Measurements from ENCODE around the gene CASKIN2. TPM values are rescaled to one million over a fixed set of nuclear protein-coding genes. Genes with fewer than 3 reads are reported as not detected.

The CASKIN2 gene
- total RNA-seq, 1 donor from 2014 or later, result 30.3 TPM

- H3K4me3 Mint-ChIP-seq (ENCODE audit: unreplicated experiment), result no peak overlapping the region
- TF ChIP-seq, protein P1, sequence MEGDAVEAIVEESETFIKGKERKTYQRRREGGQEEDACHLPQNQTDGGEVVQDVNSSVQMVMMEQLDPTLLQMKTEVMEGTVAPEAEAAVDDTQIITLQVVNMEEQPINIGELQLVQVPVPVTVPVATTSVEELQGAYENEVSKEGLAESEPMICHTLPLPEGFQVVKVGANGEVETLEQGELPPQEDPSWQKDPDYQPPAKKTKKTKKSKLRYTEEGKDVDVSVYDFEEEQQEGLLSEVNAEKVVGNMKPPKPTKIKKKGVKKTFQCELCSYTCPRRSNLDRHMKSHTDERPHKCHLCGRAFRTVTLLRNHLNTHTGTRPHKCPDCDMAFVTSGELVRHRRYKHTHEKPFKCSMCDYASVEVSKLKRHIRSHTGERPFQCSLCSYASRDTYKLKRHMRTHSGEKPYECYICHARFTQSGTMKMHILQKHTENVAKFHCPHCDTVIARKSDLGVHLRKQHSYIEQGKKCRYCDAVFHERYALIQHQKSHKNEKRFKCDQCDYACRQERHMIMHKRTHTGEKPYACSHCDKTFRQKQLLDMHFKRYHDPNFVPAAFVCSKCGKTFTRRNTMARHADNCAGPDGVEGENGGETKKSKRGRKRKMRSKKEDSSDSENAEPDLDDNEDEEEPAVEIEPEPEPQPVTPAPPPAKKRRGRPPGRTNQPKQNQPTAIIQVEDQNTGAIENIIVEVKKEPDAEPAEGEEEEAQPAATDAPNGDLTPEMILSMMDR (IDR thresholded peaks at IDR 0.05), result no peak
Measured at GRCh38 chr17:75508931-75509361, 6.4 kb downstream of the CASKIN2 start.

GRCh38 chr17:75507733-75508719 is 7.3 kb downstream of the CASKIN2 start:
- DNase-seq (ENCODE audit: low spot score), result no peak
- H3K9me3 Mint-ChIP-seq (ENCODE audit: low read depth), result no peaks in the 10 kb centered on the region
- no peak overlapping the region for H3K27ac Mint-ChIP-seq (ENCODE audit: unreplicated experiment)
- TF ChIP-seq, protein P1 (IDR thresholded peaks at IDR 0.05), result no peak
- H3K36me3 Mint-ChIP-seq (ENCODE audit: low read depth), result peaks cover 7% of the 10 kb centered on the region
- H3K4me1 Mint-ChIP-seq (ENCODE audit: low read depth), result peaks cover 34% of the 10 kb centered on the region
- H3K27me3 Mint-ChIP-seq (ENCODE audit: low read depth), result no peaks in the 10 kb centered on the region
- H3K4me3 Mint-ChIP-seq (ENCODE audit: unreplicated experiment), result no peak overlapping the region

More at GRCh38 chr17:75508931-75509361, 6.4 kb downstream of the CASKIN2 start:
- no peak for DNase-seq (ENCODE audit: low spot score)
- H3K9me3 Mint-ChIP-seq (ENCODE audit: low read depth), result no peaks in the 10 kb centered on the region
- H3K4me1 Mint-ChIP-seq (ENCODE audit: low read depth), result peaks cover 43% of the 10 kb centered on the region
- H3K27me3 Mint-ChIP-seq (ENCODE audit: low read depth), result no peaks in the 10 kb centered on the region
- H3K36me3 Mint-ChIP-seq (ENCODE audit: low read depth), result peaks cover 7% of the 10 kb centered on the region
- H3K27ac Mint-ChIP-seq (ENCODE audit: unreplicated experiment), result no peak overlapping the region

DNA sequence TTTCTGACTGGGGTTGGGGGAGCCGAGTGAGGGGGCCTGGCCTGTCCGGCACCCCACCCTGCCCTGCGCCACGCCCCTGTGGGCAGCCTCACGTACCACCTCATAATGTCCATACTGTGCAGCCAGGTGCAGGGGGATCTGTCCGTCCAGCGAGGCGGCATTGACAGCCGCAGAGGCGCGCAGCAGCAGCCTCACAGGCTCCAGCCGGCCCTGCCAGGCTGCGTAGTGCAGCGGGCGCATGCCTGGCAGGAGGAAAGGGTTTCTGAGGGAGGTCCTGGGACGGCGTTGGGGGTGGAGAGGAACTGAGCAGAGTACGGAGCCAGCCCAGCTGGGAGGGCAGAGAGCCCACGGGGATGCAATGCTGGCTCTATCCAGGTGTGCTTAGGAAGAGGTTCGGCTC is 8.4 kb downstream of the CASKIN2 start:
- H3K36me3 Mint-ChIP-seq (ENCODE audit: low read depth), result peaks cover 7% of the 10 kb centered on the region
- H3K27ac Mint-ChIP-seq (ENCODE audit: unreplicated experiment), result no peak overlapping the region
- TF ChIP-seq, protein P1 (IDR thresholded peaks at IDR 0.05), result no peak
- no peaks in the 10 kb centered on the region for H3K9me3 Mint-ChIP-seq (ENCODE audit: low read depth)
- H3K4me3 Mint-ChIP-seq (ENCODE audit: unreplicated experiment), result no peak overlapping the region
- no peak for DNase-seq (ENCODE audit: low spot score)
- no peaks in the 10 kb centered on the region for H3K27me3 Mint-ChIP-seq (ENCODE audit: low read depth)
- peaks cover 23% of the 10 kb centered on the region for H3K4me1 Mint-ChIP-seq (ENCODE audit: low read depth)

DNA sequence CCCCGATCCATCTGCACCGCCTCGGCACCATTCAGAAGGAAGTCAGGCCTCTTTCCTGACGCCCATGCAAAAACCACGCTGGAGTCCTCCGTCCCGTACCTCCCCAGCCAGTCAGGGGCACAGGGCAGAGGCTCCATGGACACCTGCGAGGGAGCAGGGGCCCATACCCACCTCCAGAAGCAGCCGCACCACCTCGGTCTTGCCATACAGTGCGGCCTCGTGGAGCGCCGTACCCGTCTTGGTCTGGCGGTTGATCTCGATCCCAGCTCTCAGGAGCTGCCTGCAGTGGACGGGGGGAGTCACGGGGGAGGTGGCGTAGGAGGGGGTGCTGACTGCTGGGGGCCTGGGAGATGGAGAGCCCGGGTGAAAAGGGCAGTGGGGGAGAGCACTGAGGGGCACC is 9.2 kb downstream of the CASKIN2 start:
- Mint-ChIP-seq H3K36me3 (ENCODE audit: low read depth) (peaks cover 7% of the 10 kb centered on the region), H3K27ac (ENCODE audit: unreplicated experiment) (no peak overlapping the region), H3K27me3 (ENCODE audit: low read depth) (no peaks in the 10 kb centered on the region), H3K4me3 (ENCODE audit: unreplicated experiment) (no peak overlapping the region), H3K9me3 (ENCODE audit: low read depth) (no peaks in the 10 kb centered on the region), H3K4me1 (ENCODE audit: low read depth) (peaks cover 16% of the 10 kb centered on the region)
- DNase-seq (ENCODE audit: low spot score), result no peak
- TF ChIP-seq, protein P1 (IDR thresholded peaks at IDR 0.05), result no peak

- H3K9me3 Mint-ChIP-seq (ENCODE audit: low read depth), result no peaks in the 10 kb centered on the region
- H3K4me3 Mint-ChIP-seq (ENCODE audit: unreplicated experiment), result no peak overlapping the region
- peaks cover 7% of the 10 kb centered on the region for H3K36me3 Mint-ChIP-seq (ENCODE audit: low read depth)
- H3K27me3 Mint-ChIP-seq (ENCODE audit: low read depth), result no peaks in the 10 kb centered on the region
- TF ChIP-seq, protein P1 (IDR thresholded peaks at IDR 0.05), result no peak
- DNase-seq (ENCODE audit: low spot score), result no peak
- H3K27ac Mint-ChIP-seq (ENCODE audit: unreplicated experiment), result no peak overlapping the region
- H3K4me1 Mint-ChIP-seq (ENCODE audit: low read depth), result peaks cover 15% of the 10 kb centered on the region
Measured at GRCh38 chr17:75505640-75506039, 9.7 kb downstream of the CASKIN2 start.

Measured in chondrocyte (in vitro differentiated cells).